Hepatocyte (in vitro differentiated cells): Measurements from ENCODE around the gene TUBA1B. TPM values are rescaled to one million over a fixed set of nuclear protein-coding genes. Genes with fewer than 3 reads are reported as not detected.

Source experiments
- DNase-seq: peaks from one replicate; pipeline ENCODE4 v3.0.0-alpha.2; 2016; ENCODE audit warnings: low spot score
- H2AFZ ChIP-seq: fragments of 200-600 bp; sonication (generic); 2 replicates; pipeline ENCODE4 v1.6.0; 2016; ENCODE audit warnings: antibody characterized with exemption, mild to moderate bottlenecking
- H3K27ac ChIP-seq: fragments of 200-600 bp; sonication (generic); 2 replicates; pipeline ENCODE4 v1.5.1; 2016; ENCODE audit warnings: mild to moderate bottlenecking
- H3K27me3 ChIP-seq: fragments of 200-600 bp; sonication (generic); 2 replicates; pipeline ENCODE4 v1.6.1; 2016
- H3K36me3 ChIP-seq: fragments of 200-600 bp; sonication (generic); replicated peaks from 2 replicates; pipeline ENCODE4 v1.5.1; 2016; ENCODE audit warnings: low read depth; ENCODE audit not compliant: insufficient read depth
- H3K4me1 ChIP-seq: fragments of 200-600 bp; sonication (generic); 2 replicates; pipeline ENCODE4 v1.5.1; 2016; ENCODE audit warnings: mild to moderate bottlenecking, moderate library complexity; ENCODE audit not compliant: insufficient read depth
- H3K4me2 ChIP-seq: fragments of 200-600 bp; sonication (generic); 2 replicates; pipeline ENCODE4 v1.6.0; 2016
- H3K4me3 ChIP-seq: fragments of 200-600 bp; sonication (generic); 2 replicates; pipeline ENCODE4 v1.5.1; 2016; ENCODE audit warnings: mild to moderate bottlenecking
- H3K79me2 ChIP-seq: fragments of 200-600 bp; sonication (generic); 2 replicates; pipeline ENCODE4 v1.6.0; 2017; ENCODE audit warnings: mild to moderate bottlenecking
- H3K9me2 ChIP-seq: fragments of 200-600 bp; sonication (generic); replicated peaks from 2 replicates; pipeline ENCODE4 v1.6.0; 2017; ENCODE audit warnings: mild to moderate bottlenecking; ENCODE audit not compliant: insufficient read depth
- H3K9me3 ChIP-seq: fragments of 200-600 bp; sonication (generic); 2 replicates; pipeline ENCODE4 v1.5.1; 2016; ENCODE audit warnings: low read depth, mild to moderate bottlenecking
- H4K20me1 ChIP-seq: fragments of 200-600 bp; sonication (generic); 2 replicates; pipeline ENCODE4 v1.6.0; 2016; ENCODE audit warnings: mild to moderate bottlenecking; ENCODE audit not compliant: insufficient read depth, poor library complexity, severe bottlenecking
- EZH2 ChIP-seq: fragments of 200-600 bp; sonication (generic); IDR thresholded peaks from 2 replicates; pipeline ENCODE4 v1.6.1; 2016; ENCODE audit warnings: antibody characterized with exemption, mild to moderate bottlenecking, borderline replicate concordance
- EZH2phosphoT487 ChIP-seq: fragments of 200-600 bp; sonication (generic); IDR thresholded peaks from one replicate; pipeline ENCODE4 v1.6.1; 2018; ENCODE audit warnings: antibody characterized with exemption, mild to moderate bottlenecking, low read depth, moderate library complexity; ENCODE audit not compliant: unreplicated experiment, severe bottlenecking
- WGBS: methylation state at CpG from one replicate; pipeline ENCODE4 v1.1.6; 2016; ENCODE audit warnings: low lambda C conversion rate; ENCODE audit errors: missing lambda C conversion rate; 5-methylcytosine and 5-hydroxymethylcytosine counted together
- polyA plus RNA-seq: library from polyadenylated mRNA; unstranded; fragments of >200 nt; fragmentation: Nextera tagmentation; extraction: Ambion mirVana; gene quantifications from 2 replicates; pipeline ENCODE4 v1.2.1, GENCODE V29; 2016
- total RNA-seq: library from RNA; depleted of rRNA; stranded (reverse); fragments of >200 nt; gene quantifications from 2 replicates; pipeline ENCODE4 v1.2.3, GENCODE V29; 2014
- TF ChIP-seq, protein P1 (sequence below): fragments of 200-600 bp; sonication (generic); IDR thresholded peaks from 2 replicates; pipeline ENCODE4 v1.5.1; 2016; ENCODE audit warnings: antibody characterized with exemption, mild to moderate bottlenecking; ENCODE audit not compliant: poor library complexity

The TUBA1B gene
- total and polyA plus RNA-seq, 2 experiments from 2014 or later, result 558 to 652 TPM

DNA sequence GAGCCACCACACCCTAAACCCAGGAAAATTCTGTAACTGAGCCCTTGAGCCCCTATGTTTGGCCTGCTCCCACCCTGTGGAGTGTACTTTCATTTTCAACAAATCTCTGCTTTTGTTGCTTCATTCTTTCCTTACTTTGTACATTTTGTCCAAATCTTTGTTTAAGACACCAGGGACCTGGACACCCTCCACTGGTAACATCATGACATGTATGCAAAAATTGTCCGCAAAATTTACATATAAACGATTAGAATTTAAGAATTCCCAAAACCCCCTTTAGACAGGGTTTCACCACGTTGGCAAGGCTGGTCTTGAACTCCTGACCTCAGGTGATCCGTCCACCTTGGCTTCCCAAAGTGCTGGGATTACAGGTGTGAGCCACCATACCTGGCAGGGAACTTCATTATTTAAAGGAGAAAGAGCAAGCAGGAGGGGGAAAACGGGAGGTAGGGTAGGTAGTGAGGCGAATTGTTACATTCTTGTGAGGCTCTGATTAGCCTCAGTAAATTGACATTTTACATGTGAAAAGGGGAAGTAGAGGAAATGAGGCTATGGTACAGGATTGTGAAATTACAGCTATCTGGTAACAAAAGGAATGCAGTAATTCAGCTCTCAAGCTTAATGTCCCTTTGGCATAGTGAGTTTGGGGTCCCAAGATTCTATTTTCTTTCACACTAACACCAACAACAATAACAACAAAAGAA is 30.0 kb upstream of the TUBA1B start:
- Histone ChIP-seq H3K4me3 (no peak overlapping the region), H3K79me2 (no peaks in the 10 kb centered on the region), H3K27ac (no peak overlapping the region), H2AFZ (no peak overlapping the region), H3K9me3 (no peaks in the 10 kb centered on the region), H3K9me2 (no peaks in the 10 kb centered on the region), H3K27me3 (no peaks in the 10 kb centered on the region), H3K4me2 (no peak overlapping the region), H4K20me1 (no peaks in the 10 kb centered on the region), H3K36me3 (no peaks in the 10 kb centered on the region), H3K4me1 (no peaks in the 10 kb centered on the region)
- no peak for TF ChIP-seq EZH2
- TF ChIP-seq, protein P1, sequence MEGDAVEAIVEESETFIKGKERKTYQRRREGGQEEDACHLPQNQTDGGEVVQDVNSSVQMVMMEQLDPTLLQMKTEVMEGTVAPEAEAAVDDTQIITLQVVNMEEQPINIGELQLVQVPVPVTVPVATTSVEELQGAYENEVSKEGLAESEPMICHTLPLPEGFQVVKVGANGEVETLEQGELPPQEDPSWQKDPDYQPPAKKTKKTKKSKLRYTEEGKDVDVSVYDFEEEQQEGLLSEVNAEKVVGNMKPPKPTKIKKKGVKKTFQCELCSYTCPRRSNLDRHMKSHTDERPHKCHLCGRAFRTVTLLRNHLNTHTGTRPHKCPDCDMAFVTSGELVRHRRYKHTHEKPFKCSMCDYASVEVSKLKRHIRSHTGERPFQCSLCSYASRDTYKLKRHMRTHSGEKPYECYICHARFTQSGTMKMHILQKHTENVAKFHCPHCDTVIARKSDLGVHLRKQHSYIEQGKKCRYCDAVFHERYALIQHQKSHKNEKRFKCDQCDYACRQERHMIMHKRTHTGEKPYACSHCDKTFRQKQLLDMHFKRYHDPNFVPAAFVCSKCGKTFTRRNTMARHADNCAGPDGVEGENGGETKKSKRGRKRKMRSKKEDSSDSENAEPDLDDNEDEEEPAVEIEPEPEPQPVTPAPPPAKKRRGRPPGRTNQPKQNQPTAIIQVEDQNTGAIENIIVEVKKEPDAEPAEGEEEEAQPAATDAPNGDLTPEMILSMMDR, result no peak
- WGBS, result 81% methylated on average over 6 of the region's 6 CpGs
- no peak for DNase-seq

DNA sequence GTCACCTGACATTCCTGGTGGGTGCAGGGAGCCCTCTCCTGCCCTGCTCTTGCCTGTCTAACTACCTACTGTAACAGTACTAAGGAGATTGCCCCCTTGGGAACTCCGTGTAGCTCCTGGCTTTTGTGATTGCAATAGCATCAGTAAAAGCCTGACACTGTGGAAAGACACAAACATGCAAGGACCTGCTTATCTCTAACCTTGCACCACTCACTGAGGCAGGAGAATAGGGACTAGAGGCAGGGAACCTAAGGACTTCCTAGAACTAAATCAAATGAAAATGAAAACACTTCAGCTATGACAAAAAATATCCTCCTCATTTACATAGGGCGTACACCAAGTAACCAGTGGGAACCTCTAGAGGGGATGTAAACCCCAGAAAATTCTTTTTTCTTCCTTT is 29.2 kb upstream of the TUBA1B start:
- H3K79me2 ChIP-seq, result no peaks in the 10 kb centered on the region

DNA sequence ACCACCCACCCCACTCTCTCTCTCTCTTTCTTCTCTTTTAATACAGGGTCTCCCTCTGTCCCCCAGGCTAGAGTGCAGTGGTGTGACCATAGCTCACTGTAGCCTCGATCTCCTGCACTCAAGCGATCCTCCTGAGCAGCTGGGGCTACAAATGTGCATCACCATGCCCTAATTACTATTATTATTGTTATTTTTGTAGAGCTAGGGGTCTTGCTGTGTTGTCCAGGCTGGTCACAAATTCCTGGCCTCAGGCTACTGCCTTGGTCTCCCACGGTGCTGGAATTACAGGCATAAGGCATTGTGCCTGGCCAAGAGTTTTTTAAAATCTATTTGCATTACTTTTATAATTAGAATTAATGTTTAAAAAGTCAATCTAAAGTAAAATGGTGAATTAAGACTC is 23.0 kb upstream of the TUBA1B start:
- Histone ChIP-seq H3K27me3 (no peaks in the 10 kb centered on the region), H3K9me2 (no peaks in the 10 kb centered on the region), H3K4me3 (no peak overlapping the region), H3K79me2 (no peaks in the 10 kb centered on the region), H3K36me3 (no peaks in the 10 kb centered on the region), H3K27ac (no peak overlapping the region), H2AFZ (no peak overlapping the region), H3K9me3 (no peaks in the 10 kb centered on the region), H3K4me1 (no peaks in the 10 kb centered on the region), H3K4me2 (no peak overlapping the region), H4K20me1 (no peaks in the 10 kb centered on the region)
- no peak for DNase-seq
- WGBS, result 84% methylated on average over 3 of the region's 3 CpGs
- TF ChIP-seq EZH2phosphoT487, result no peak
- TF ChIP-seq EZH2, result no peak
- TF ChIP-seq, protein P1, result no peak

More for the DNA sequence above, 29.2 kb upstream of the TUBA1B start:
- Histone ChIP-seq H2AFZ (no peak overlapping the region), H3K36me3 (no peaks in the 10 kb centered on the region), H3K4me3 (no peak overlapping the region), H3K27ac (no peak overlapping the region), H3K27me3 (no peaks in the 10 kb centered on the region), H4K20me1 (no peaks in the 10 kb centered on the region), H3K4me1 (no peaks in the 10 kb centered on the region), H3K9me3 (no peaks in the 10 kb centered on the region), H3K9me2 (no peaks in the 10 kb centered on the region), H3K4me2 (no peak overlapping the region)
- 70% methylated on average over 2 of the region's 2 CpGs for WGBS
- no peak for TF ChIP-seq EZH2
- TF ChIP-seq EZH2phosphoT487, result no peak
- TF ChIP-seq, protein P1, result no peak
- no peak for DNase-seq
